ENCODE measurements around the gene PROZ. TPM values are rescaled to one million over a fixed set of nuclear protein-coding genes. Genes with fewer than 3 reads are reported as not detected.

The PROZ gene
- total and polyA plus RNA-seq, 2 of the 13 experiments (the other 11 are each of a cell fraction or from before 2014, with no cell fraction given) = 5.6 to 22.5 TPM

- TF ChIP-seq ZNF362 (CRISPR knock-in tag; IDR thresholded peaks at IDR 0.05; ENCODE audit: borderline replicate concordance) = 0 out of 2 replicates have a peak, but pooled peaks have one; percentile 5
- TF ChIP-seq TFDP1 (CRISPR knock-in tag; IDR thresholded peaks at IDR 0.05; ENCODE audit: borderline replicate concordance) = peak; percentile 28; the same call in 1 of the 2 replicates
- peak; percentile 83 for TF ChIP-seq ZNF687 (CRISPR knock-in tag; IDR thresholded peaks at IDR 0.05)
- no peak for TF ChIP-seq ZSCAN21 (CRISPR knock-in tag; IDR thresholded peaks at IDR 0.05; ENCODE audit: borderline replicate concordance)
- no peak for TF ChIP-seq ZNF230 (CRISPR knock-in tag; IDR thresholded peaks at IDR 0.05)
- TF ChIP-seq ZNF121 (CRISPR knock-in tag; IDR thresholded peaks at IDR 0.05) = 0 out of 2 replicates have a peak, but pooled peaks have one; percentile 13
- TF ChIP-seq TMF1 (CRISPR knock-in tag; IDR thresholded peaks at IDR 0.05; ENCODE audit: low read depth) = no peak
- TF ChIP-seq NFYC (CRISPR knock-in tag; IDR thresholded peaks at IDR 0.05) = no peak
- peak; percentile 67; the same call in 1 of the 2 replicates for TF ChIP-seq ZNF691 (CRISPR knock-in tag; IDR thresholded peaks at IDR 0.05; ENCODE audit: borderline replicate concordance, low read depth)
- TF ChIP-seq HMGXB4 (CRISPR knock-in tag; IDR thresholded peaks at IDR 0.05; ENCODE audit: borderline replicate concordance in 1 of 2, low read depth in 1 of 2) = peak in 1 of 2 experiments; percentile 43; a peak in 2 of 4 replicates
- TF ChIP-seq ZNF775 (CRISPR knock-in tag; IDR thresholded peaks at IDR 0.05; ENCODE audit: borderline replicate concordance) = no peak
- TF ChIP-seq HDAC2 (CRISPR knock-in tag; IDR thresholded peaks at IDR 0.05) = no peak
- TF ChIP-seq ISL2 (CRISPR knock-in tag; IDR thresholded peaks at IDR 0.05) = no peak
- 0 out of 2 replicates have a peak, but pooled peaks have one; percentile 18 for TF ChIP-seq ZNF274 (CRISPR knock-in tag; IDR thresholded peaks at IDR 0.05)
- no peak for TF ChIP-seq KDM3A (CRISPR knock-in tag; IDR thresholded peaks at IDR 0.05; ENCODE audit: low read depth)
- peak; percentile 36; the same call in 1 of the 2 replicates for TF ChIP-seq HES4 (CRISPR knock-in tag; IDR thresholded peaks at IDR 0.05; ENCODE audit: borderline replicate concordance)
- peak; percentile 10; the same call in 1 of the 2 replicates for TF ChIP-seq IRF9 (CRISPR knock-in tag; IDR thresholded peaks at IDR 0.05; ENCODE audit: borderline replicate concordance)
Measured at GRCh38 chr13:113150550-113151365, 7.7 kb upstream of the PROZ start (continued).

All from HepG2 (cell line).